OCI-LY7 (cell line): ENCODE data around the gene MYBPC3. TPM values are rescaled to one million over a fixed set of nuclear protein-coding genes. Genes with fewer than 3 reads are reported as not detected.

Experiments
- BruUV-seq: library from RNA; stranded (reverse); fragments of 400-500 nt; replicated peaks from 2 replicates; lab custom pipeline; 2021; lab: Mats Ljungman, UMichigan
- CTCF ChIA-PET: fragments of 300-600 bp; sonication (Branson Sonifier 250); formaldehyde crosslinking; loops from one replicate; lab custom pipeline; 2022; ENCODE audit warnings: antibody characterized with exemption; ENCODE audit not compliant: unreplicated experiment; lab: Charles Lee
- POLR2A ChIA-PET: fragments of 300-600 bp; sonication (Branson Sonifier 250); formaldehyde crosslinking; loops from one replicate; lab custom pipeline; 2022; ENCODE audit warnings: antibody characterized with exemption; lab: Charles Lee
- DNase-seq: peaks from one replicate; pipeline ENCODE4 v3.0.0-alpha.2; 2015; ENCODE audit warnings: low spot score
- H2AFZ ChIP-seq: fragments of 200-600 bp; sonication (generic), shearing (Covaris generic); 2 replicates; pipeline ENCODE4 v1.6.1; 2014; ENCODE audit warnings: mild to moderate bottlenecking, antibody characterized with exemption, low read length, moderate library complexity
- H3K27ac ChIP-seq: fragments of 200-600 bp; sonication (generic); 2 replicates; pipeline ENCODE4 v1.5.1; 2014; ENCODE audit warnings: mixed run types, low read depth, mild to moderate bottlenecking, moderate library complexity, low read length, inconsistent platforms; ENCODE audit not compliant: poor library complexity, severe bottlenecking
- H3K36me3 ChIP-seq: fragments of 200-600 bp; sonication (generic); 2 replicates; pipeline ENCODE4 v1.6.1; 2014; ENCODE audit warnings: mild to moderate bottlenecking, antibody characterized with exemption, low read length, moderate library complexity, mixed read lengths; ENCODE audit not compliant: insufficient read depth
- H3K4me1 ChIP-seq: fragments of 200-600 bp; sonication (generic); 2 replicates; pipeline ENCODE4 v1.5.1; 2014; ENCODE audit warnings: mild to moderate bottlenecking, low read length; ENCODE audit not compliant: insufficient read depth, poor library complexity, severe bottlenecking
- H3K4me2 ChIP-seq: fragments of 200-600 bp; sonication (generic); 2 replicates; pipeline ENCODE4 v1.6.1; 2014; ENCODE audit warnings: mild to moderate bottlenecking, low read length
- H3K4me3 ChIP-seq: fragments of 200-600 bp; sonication (generic); 2 replicates; pipeline ENCODE4 v1.5.1; 2014; ENCODE audit warnings: mild to moderate bottlenecking, low read depth, low read length; ENCODE audit not compliant: poor library complexity, severe bottlenecking
- H3K79me2 ChIP-seq: fragments of 200-600 bp; sonication (generic); 2 replicates; pipeline ENCODE4 v1.6.1; 2016; ENCODE audit warnings: low read depth, mild to moderate bottlenecking, low read length, moderate library complexity, mixed read lengths; ENCODE audit not compliant: insufficient read depth
- H3K9me2 ChIP-seq: fragments of 200-600 bp; sonication (generic); 2 replicates; pipeline ENCODE4 v1.6.1; 2016; ENCODE audit warnings: mild to moderate bottlenecking, low read length, mixed read lengths; ENCODE audit not compliant: insufficient read depth
- H3K9me3 ChIP-seq: fragments of 200-600 bp; sonication (generic); 2 replicates; pipeline ENCODE4 v1.6.1; 2014; ENCODE audit warnings: mild to moderate bottlenecking, mixed run types, low read length, mixed read lengths
- H4K20me1 ChIP-seq: fragments of 200-600 bp; sonication (generic); 2 replicates; pipeline ENCODE4 v1.6.1; 2014; ENCODE audit warnings: mild to moderate bottlenecking, antibody characterized with exemption, low read length, moderate library complexity, mixed read lengths; ENCODE audit not compliant: insufficient read depth
- EZH2phosphoT487 ChIP-seq: fragments of 200-600 bp; sonication (generic); IDR thresholded peaks from 2 replicates; pipeline ENCODE4 v1.6.1; 2018; ENCODE audit warnings: low read depth, borderline replicate concordance, mild to moderate bottlenecking, mixed run types, antibody characterized with exemption, low read length, moderate library complexity, mixed read lengths
- intact Hi-C: fragments of 100-400 bp; cut with micrococcal nuclease; formaldehyde crosslinking; loops from one replicate; pipeline ENCODE4 v1.10.0; 2022; ENCODE audit not compliant: unreplicated experiment
- total RNA-seq, 2 experiments: library from RNA; depleted of rRNA in 1 of 2; stranded (reverse); fragments of >200 nt in 1 of 2; shearing (Covaris generic) in 1 of 2; gene quantifications; 2 replicates each; pipeline ENCODE4 v1.2.3, GENCODE V29; 2014 to 2022
- TF ChIP-seq, protein P1 (sequence below): fragments of 200-600 bp; sonication (generic); conservative IDR thresholded peaks from 2 replicates; pipeline ENCODE4 v1.5.1; 2014; ENCODE audit warnings: mild to moderate bottlenecking, antibody characterized with exemption, low read length, moderate library complexity, mixed read lengths

The MYBPC3 gene
- total RNA-seq, 2 experiments from 2014 or later = 0.25 to 0.29 TPM

DNA sequence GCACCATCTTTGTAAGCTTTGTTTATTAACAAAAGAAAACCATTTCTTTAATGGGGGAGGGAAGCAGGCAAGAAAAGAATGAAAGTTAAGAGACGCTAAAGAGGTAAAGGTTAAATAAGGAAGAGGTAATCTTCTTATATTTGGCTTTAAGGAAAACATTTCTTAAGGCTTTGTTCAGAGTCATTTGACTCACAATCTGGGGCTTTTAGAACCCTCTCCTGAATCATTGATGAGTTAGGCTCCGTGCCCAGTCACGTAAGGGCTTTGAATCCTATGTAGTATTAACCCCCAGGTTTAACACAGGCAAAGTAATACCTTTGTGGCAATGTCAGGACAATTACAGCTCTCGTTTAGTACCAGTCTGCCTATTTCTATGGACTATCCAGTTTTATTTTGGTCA is 56.5 kb downstream of the MYBPC3 start:
- Histone ChIP-seq H3K9me2 (no peaks in the 10 kb centered on the region), H4K20me1 (no peaks in the 10 kb centered on the region), H3K36me3 (peaks cover 88% of the 10 kb centered on the region), H3K9me3 (peaks cover 7% of the 10 kb centered on the region; the same call in 1 of the 2 replicates), H3K4me3 (no peak overlapping the region), H3K79me2 (no peaks in the 10 kb centered on the region), H3K27ac (no peak overlapping the region), H3K4me1 (no peaks in the 10 kb centered on the region), H2AFZ (no peak overlapping the region), H3K4me2 (no peak overlapping the region)
- no peak for TF ChIP-seq EZH2phosphoT487
- TF ChIP-seq, protein P1, sequence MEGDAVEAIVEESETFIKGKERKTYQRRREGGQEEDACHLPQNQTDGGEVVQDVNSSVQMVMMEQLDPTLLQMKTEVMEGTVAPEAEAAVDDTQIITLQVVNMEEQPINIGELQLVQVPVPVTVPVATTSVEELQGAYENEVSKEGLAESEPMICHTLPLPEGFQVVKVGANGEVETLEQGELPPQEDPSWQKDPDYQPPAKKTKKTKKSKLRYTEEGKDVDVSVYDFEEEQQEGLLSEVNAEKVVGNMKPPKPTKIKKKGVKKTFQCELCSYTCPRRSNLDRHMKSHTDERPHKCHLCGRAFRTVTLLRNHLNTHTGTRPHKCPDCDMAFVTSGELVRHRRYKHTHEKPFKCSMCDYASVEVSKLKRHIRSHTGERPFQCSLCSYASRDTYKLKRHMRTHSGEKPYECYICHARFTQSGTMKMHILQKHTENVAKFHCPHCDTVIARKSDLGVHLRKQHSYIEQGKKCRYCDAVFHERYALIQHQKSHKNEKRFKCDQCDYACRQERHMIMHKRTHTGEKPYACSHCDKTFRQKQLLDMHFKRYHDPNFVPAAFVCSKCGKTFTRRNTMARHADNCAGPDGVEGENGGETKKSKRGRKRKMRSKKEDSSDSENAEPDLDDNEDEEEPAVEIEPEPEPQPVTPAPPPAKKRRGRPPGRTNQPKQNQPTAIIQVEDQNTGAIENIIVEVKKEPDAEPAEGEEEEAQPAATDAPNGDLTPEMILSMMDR = no peak
- no peak for DNase-seq
- ChIA-PET POLR2A (interaction anchor here (1.0 kb wide), 1 partner anchor 8 kb away, joined by 4 read pairs; no protein-coding TSS in a partner anchor), CTCF (no interaction called here)
- intact Hi-C loops = no loop called here
- no TSS peak for BruUV-seq

DNA sequence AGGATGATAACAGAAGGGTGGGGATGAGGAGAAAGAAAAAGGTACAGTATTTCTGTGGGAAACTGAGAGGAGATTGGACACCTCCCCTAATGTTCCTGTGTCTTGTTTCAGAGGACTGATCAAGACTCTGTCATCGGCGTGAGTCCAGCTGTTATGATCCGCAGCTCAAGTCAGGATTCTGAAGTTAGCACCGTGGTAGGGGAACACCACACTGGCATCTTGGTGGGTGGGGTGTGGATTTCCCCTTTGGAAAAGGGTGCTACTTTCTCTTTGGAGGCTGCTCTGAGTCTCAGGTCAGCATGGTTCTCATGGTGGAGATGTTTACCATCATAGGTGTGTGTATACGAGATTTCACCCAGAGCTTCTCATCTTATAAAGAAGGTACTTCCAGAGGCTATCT is 57.1 kb downstream of the MYBPC3 start:
- peaks cover 88% of the 10 kb centered on the region for H3K36me3 ChIP-seq
- ChIA-PET CTCF (no interaction called here), POLR2A (interaction anchor here (0.6 to 1.0 kb wide), 2 partner anchors 9 to 388 kb away, joined by 3 to 4 read pairs; no protein-coding TSS in a partner anchor)
- H3K4me3 ChIP-seq = no peak overlapping the region
- no peak overlapping the region for H3K27ac ChIP-seq
- H4K20me1 ChIP-seq = no peaks in the 10 kb centered on the region
- TF ChIP-seq, protein P1 = no peak
- no peak for TF ChIP-seq EZH2phosphoT487
- intact Hi-C loops = no loop called here
- H3K4me1 ChIP-seq = no peaks in the 10 kb centered on the region
- H2AFZ ChIP-seq = no peak overlapping the region
- no peak for DNase-seq
- peaks cover 7% of the 10 kb centered on the region; the same call in 1 of the 2 replicates for H3K9me3 ChIP-seq
- no peak overlapping the region for H3K4me2 ChIP-seq
- no peaks in the 10 kb centered on the region for H3K79me2 ChIP-seq
- no TSS peak for BruUV-seq
- H3K9me2 ChIP-seq = no peaks in the 10 kb centered on the region

DNA sequence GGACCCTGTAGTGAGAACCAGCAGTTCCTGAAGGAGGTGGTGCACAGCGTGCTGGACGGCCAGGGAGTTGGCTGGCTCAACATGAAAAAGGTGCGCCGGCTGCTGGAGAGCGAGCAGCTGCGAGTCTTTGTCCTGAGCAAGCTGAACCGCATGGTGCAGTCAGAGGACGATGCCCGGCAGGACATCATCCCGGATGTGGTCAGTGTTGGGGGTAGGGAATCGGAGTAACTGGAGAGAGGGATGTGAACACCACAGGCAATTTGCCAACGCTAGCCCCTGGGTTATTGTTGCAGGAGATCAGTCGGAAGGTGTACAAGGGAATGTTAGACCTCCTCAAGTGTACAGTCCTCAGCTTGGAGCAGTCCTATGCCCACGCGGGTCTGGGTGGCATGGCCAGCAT is 62.6 kb downstream of the MYBPC3 start:
- no peaks in the 10 kb centered on the region for H3K9me3 ChIP-seq
- TF ChIP-seq, protein P1 = no peak
- no peak for TF ChIP-seq EZH2phosphoT487
- intact Hi-C loops = no loop called here
- no peaks in the 10 kb centered on the region for H3K79me2 ChIP-seq
- ChIA-PET POLR2A (interaction anchor here (0.5 kb wide), 1 partner anchor 62 kb away, joined by 4 read pairs; no protein-coding TSS in a partner anchor), CTCF (no interaction called here)
- no peaks in the 10 kb centered on the region for H4K20me1 ChIP-seq
- BruUV-seq = no TSS peak
- H3K4me1 ChIP-seq = no peaks in the 10 kb centered on the region
- H3K36me3 ChIP-seq = peaks cover 92% of the 10 kb centered on the region
- no peak overlapping the region for H3K27ac ChIP-seq
- no peak overlapping the region for H3K4me3 ChIP-seq
- H2AFZ ChIP-seq = no peak overlapping the region
- H3K4me2 ChIP-seq = no peak overlapping the region
- no peak for DNase-seq
- no peaks in the 10 kb centered on the region for H3K9me2 ChIP-seq
